ENCODE results near the gene NFATC3. TPM values are rescaled to one million over a fixed set of nuclear protein-coding genes. Genes with fewer than 3 reads are reported as not detected.

NFATC3 gene
- total RNA-seq, 1 donor from 2014 or later: 22.6 TPM

DNA sequence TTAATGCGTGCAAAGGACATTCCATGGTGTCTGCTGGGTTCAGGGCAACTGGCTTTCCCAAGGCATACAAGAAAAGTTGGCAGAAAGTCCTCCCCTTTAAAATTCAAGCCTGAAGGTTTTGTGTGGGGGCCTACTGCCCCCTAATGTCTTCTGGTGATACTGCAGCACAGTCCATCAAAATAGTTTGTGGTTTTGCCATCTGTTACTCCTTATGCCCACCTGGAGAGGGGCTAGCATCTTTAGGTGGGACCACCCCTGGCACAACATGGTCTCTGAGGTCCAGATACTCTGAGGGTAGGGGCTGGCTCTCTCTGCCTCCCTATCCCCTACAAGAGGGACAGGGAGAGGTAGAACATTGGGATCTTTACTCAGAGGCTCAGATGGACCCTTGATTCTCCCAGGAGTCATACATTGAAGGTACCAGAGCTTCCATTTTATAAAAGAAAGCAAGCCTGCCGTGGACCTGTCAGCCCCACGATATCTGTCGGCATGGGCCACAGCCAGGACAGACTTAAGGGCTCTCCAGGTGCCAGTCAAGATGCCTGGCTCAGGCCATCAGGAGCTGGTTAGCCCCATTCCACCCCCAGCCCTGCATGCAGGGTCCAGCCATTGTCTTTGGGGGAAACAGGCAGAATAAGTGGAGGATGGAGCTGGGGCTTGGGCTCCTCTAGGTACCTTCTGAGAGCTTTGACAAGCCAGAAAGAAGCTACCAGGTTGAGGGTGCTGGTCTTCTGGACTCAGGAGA is 144.4 kb downstream of the NFATC3 start:
- peak; percentile 65 for DNase-seq (ENCODE audit: low spot score)

DNA sequence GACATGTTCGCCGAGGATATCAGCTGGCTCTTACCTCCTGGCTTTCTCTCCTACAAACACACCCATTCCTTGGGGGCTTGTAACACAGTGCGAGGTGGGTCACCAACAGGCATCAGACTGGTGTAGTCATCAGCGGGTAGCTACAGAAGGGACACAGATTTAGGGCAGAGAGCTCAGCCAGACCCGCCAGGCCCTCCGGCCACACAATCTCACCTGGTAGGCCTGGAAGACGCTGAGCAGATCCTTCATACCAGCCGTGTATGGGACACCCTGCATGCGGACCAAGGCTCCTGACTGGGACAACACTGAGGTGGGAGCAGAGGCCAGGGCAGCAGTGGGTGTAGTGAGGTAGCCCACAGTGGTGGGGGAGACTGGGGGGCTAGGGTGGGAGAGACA is 145.0 kb downstream of the NFATC3 start:
- no peak for DNase-seq (ENCODE audit: low spot score)

- DNase-seq (ENCODE audit: low spot score): no peak
Observed at GRCh38 chr16:68230956-68231355, 145.8 kb downstream of the NFATC3 start.

GRCh38 chr16:68231384-68232136 is 146.4 kb downstream of the NFATC3 start:
- DNase-seq (ENCODE audit: low spot score): no peak

GRCh38 chr16:68232335-68232734 is 147.2 kb downstream of the NFATC3 start:
- no peak for DNase-seq (ENCODE audit: low spot score)

DNA sequence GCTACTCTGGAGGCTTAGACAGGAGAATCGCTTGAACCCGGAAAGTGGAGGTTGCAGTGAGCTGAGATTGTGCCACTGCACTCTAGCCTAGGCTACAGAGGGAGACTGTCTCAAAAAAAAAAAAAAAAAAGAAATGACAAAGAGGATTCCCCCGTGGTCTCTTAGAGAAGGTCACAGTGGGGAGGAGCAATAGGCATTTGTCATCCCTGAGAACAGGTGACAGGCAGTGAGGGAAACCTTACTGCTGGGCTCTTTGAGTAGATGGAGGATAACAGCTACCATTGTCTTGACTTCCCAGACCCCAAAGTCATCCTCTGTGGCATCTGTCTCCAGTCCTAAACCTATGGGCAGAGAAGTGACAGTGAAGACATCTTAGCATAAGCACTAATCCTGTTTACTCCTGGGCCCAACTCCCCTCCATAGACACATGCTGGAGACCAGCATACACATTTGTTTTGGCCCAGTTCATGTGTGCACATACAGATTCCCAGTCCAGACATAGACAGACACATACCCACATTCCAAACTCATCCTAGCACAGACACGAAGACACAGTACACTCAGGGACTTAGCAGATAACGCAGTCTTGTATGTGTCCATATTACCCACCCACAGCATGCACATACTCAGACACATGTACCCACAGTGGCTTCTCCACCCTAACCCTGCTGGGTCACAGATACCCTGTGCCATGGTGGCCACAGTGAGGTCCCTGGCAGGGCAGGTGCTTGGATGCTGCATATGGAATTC is 148.1 kb downstream of the NFATC3 start:
- no peak for DNase-seq (ENCODE audit: low spot score)

DNA sequence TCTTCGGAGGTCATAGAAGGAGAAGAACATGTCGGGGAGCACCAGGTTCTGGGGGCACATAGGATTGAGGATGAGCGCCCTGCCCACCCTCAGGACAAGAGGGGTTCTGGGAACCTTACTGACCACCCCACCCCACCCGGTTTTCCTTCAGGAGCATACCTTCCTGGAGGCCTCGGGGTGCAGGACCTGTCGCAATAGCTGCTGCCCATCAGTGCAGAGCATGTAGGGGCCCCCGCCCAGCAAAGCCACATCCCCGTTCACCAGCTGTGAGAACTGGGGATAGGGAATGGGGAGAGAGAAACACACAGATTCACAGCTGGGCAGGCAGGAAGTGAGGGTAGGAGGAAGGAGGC is 148.6 kb downstream of the NFATC3 start:
- no peak for DNase-seq (ENCODE audit: low spot score)

DNA sequence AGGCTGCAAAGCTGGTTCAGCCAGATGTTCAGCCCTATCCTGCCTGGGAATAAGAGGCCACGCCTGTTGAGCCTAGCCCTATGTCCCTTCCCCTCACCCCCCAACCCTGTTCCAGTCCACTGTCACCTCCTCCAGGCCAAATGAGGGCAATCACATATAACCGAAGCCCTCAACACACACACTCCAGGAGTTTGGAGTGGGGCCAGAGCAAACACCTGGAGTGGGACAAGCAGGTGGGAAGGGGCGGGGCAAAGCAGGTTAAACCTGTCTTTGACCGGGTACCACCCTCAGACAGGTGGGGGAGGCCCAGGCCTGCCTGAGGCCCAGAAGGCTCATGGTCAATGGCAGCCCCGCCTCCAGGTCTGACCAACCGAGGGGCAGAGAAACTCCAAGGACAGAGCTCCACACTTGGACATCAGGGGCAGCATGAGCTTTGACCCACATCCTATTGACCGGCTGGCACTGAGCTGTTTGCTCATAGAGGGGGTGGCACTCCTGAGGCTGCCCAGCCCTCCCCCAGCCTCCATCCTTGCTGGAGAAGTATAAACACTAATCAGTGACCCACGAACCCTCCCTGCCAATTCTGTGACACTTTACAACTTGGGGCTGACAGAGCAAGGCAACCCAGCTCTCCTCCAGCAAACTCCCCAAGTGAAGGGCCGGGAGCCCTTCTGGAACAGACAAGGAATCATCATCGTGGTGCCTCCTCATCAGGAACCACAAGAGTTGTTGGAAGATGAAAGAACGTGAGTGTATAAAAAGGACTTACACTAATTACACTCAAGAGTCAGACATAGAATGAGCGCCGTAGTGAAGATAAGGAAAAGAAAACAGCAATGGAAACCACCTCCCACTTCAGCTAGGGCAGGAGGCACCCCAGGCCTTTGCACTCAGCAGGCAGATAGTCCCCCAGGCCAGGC is 149.3 kb downstream of the NFATC3 start:
- peak; percentile 56 for DNase-seq (ENCODE audit: low spot score)

DNA sequence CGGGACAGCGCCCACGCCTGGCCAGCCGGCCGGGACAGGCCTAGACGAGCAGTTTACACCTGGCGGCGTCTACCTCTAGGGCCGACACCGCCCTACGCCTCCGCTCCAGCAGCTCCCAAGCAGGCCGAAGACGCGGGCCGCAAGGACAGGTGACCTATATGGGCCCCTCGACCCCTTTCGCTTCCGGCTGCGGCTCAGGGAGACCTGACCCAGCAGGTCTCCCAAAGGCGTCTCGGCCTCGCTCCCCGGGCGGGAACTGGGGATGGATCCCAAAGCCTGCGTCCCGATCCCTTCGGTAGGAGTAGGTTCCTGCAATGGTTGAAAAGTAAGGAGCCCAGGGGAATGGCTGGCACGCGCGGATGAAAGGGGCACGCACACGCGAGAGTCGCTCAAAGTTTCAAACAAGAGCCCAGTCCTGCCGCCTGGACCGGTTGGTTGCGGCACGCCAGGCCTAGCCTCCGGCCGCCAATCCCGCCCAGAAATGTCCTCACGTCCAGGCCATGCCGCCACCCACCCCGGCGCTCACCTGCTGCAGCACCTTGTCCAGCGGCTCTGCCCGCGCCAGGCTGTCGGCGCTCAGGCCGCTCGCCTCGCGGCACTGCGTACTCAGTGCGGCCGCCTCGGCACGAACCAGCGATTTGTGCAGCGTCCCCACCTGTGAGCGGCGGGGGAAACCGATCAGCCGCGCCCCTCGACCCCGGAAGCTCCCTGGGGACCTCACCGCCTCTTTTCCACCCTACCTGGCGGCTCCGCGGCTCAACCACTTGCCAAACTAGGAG is 150.1 kb downstream of the NFATC3 start:
- no peak for DNase-seq (ENCODE audit: low spot score)

GRCh38 chr16:68235887-68236136 is 150.6 kb downstream of the NFATC3 start, which contains the start of gene ESRP2:
TSS of gene ESRP2 (minus strand) at chr16:68236127. CDS start at chr16:68236045, 82 bp downstream.
- DNase-seq (ENCODE audit: low spot score): no peak

GRCh38 chr16:68236137-68236825 is 151.1 kb downstream of the NFATC3 start:
- DNase-seq (ENCODE audit: low spot score): peak; percentile 53

DNA sequence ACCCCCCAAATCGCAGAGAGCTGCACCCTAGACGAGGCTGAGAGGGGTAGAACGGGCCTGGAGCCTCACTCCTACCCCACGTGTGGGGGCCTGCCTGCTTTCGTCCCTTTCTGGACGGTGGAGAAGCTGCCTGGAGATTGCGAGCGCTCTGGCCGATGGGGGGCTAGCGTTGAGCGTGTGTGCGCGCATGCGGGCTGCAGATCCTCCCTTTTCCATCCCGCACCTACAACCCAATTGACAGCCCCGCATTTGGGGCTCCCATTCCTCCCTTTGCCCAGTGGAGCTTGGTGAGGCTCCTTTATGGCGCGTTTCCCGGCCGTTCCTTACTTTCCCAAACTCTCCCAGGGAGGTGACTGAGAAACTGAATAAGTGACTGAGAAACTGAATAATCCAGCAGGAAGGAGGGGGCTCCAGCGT is 151.7 kb downstream of the NFATC3 start:
- DNase-seq (ENCODE audit: low spot score): no peak

- DNase-seq (ENCODE audit: low spot score): peak; percentile 99
Observed at GRCh38 chr16:68237243-68238028, 152.3 kb downstream of the NFATC3 start.

GRCh38 chr16:68238029-68238345 is 152.8 kb downstream of the NFATC3 start:
- DNase-seq (ENCODE audit: low spot score): no peak

- DNase-seq (ENCODE audit: low spot score): no peak
Observed at GRCh38 chr16:68242085-68242484, 156.9 kb downstream of the NFATC3 start.

DNA sequence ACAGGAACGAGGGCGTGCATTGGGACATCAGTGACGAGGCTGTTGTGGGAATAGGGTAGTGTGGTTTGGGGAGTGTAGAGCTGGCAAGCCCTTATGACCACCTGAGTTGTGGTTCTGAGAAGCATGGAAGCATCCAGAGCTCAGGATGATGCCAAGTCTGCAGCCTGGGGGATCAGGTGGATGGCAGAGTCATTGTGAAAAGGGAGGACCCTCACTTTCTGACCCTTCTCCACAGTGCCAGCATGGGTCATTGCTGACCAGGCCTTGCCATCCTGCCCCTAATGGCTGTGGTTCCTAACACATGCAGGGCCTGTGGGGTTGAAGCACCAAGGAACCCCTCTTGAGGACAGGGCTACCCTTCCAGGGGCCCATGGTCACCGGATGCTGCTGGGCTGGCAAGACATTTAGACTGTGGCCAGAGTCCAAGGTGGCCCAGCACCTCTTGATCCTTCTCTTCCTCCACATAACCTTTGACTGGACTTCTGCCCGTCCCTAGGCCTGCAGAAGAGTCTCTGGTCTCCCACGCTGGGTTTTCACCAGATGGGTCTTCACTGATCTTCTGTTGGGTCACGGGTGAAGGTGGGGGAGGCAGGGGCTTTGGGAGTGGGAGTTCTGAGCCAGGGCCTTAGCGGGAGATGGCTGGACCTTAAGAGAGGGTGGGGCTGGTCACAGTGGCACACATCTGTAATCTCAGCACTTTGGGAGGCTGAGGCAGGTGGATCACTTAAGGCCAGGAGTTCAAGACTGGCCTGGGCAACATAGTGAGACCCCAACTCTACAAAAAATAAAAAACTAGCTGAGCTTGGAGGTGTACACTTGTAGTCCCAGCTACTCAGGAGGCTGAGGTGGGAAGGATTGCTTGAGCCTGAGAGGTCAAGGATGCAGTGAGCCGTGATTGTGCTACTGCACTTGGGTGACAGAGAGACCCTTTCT is 158.0 kb downstream of the NFATC3 start:
- DNase-seq (ENCODE audit: low spot score): no peak

DNA sequence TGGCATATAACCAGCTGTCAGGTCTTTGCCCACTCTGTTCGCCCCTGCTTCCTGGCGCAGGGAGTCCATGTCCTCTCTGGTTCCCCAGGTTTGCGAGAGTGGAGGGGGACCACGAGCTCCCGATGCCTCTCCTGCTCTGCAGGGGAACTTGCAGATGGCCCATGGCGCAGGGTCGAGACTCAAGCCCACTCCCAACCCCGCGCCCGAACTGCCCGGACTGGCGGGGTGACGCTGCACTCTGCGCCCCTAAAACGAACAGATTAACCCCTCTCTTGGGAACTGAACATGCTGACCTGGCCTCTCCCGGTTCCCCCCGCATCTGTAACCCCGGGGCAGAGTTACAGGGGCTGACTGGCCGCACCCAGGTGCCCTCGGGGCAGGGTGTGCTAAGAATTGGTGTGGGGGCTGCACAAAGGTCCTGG is 159.3 kb downstream of the NFATC3 start:
- DNase-seq (ENCODE audit: low spot score): no peak
